Gastroesophageal sphincter (tissue), 3 donors: ENCODE results near the gene GIMAP8.

ENCODE experiments used
- EP300 ChIP-seq: sonication (generic); formaldehyde crosslinking; IDR thresholded peaks from one replicate; pipeline ENCODE4 v1.6.1; 2017; ENCODE audit warnings: antibody characterized with exemption, mild to moderate bottlenecking
- POLR2A ChIP-seq, 2 donors: fragments of 450-650 bp; IDR thresholded peaks; one replicate each; pipeline ENCODE4 v1.6.1; 2017; ENCODE audit warnings: antibody characterized with exemption in 2 of 2, mild to moderate bottlenecking in 2 of 2, moderate library complexity in 1 of 2
- POLR2AphosphoS5 ChIP-seq: sonication (generic); formaldehyde crosslinking; IDR thresholded peaks from one replicate; pipeline ENCODE4 v1.6.1; 2017; ENCODE audit warnings: antibody characterized with exemption
- TF ChIP-seq, protein P1 (sequence below), 4 experiments: fragments of 200-600 bp in 2 of 4; fragments of 450-650 bp in 2 of 4; sonication (generic) in 1 of 4; IDR thresholded peaks; one replicate each; pipeline ENCODE4 v1.5.1; 2017 to 2019; ENCODE audit warnings: antibody characterized with exemption in 4 of 4, mild to moderate bottlenecking in 2 of 4, moderate library complexity in 2 of 4

DNA sequence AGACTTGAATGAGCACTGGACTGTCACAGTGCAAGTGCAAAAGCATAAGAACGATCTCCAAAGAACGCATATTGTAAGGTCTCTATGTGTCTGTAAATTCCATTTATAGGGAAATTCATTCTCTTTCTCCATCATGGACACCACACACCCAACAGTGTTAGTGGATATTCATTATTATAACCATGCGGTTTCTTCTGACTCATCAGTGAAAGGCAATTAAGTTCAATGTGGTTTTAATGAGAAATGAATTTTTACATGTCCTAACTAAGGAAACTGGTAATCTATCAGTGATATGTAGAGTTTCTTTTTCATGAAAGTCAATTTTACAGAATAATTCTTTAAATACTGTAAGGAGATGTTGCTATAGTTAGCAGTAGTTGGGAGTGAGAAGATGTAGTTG lies 25.9 kb downstream of the GIMAP8 start:
- TF ChIP-seq, protein P1, sequence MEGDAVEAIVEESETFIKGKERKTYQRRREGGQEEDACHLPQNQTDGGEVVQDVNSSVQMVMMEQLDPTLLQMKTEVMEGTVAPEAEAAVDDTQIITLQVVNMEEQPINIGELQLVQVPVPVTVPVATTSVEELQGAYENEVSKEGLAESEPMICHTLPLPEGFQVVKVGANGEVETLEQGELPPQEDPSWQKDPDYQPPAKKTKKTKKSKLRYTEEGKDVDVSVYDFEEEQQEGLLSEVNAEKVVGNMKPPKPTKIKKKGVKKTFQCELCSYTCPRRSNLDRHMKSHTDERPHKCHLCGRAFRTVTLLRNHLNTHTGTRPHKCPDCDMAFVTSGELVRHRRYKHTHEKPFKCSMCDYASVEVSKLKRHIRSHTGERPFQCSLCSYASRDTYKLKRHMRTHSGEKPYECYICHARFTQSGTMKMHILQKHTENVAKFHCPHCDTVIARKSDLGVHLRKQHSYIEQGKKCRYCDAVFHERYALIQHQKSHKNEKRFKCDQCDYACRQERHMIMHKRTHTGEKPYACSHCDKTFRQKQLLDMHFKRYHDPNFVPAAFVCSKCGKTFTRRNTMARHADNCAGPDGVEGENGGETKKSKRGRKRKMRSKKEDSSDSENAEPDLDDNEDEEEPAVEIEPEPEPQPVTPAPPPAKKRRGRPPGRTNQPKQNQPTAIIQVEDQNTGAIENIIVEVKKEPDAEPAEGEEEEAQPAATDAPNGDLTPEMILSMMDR (IDR thresholded peaks at IDR 0.05), result no peak
- TF ChIP-seq EP300 (no peak), POLR2A (IDR thresholded peaks at IDR 0.05) (no peak), POLR2AphosphoS5 (no peak)
